ENCODE data around the gene GSN. TPM values are rescaled to one million over a fixed set of nuclear protein-coding genes. Genes with fewer than 3 reads are reported as not detected.

The GSN gene
- total and polyA plus RNA-seq, 4 donors, result 18.8 to 402 (median 51.6) TPM

DNA sequence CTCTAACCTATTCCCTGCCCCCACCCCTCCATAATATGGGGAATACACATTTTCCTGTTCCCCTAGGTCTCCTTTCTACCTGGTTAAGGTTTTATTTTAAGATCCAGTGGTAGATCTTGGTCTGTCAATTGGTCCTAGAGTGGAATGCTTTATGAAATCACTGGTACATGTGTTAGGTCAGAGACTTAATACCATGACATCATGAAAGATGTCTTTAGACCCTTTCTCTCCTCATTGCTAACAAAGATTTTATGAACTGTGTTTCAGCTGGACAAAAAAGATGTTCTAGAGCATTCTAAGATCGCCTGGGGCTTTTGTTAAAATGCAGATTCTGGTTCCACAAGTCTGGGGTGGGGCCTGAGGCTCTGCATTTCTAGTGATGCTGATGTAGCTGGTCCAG, 9.1 kb downstream of the GSN start:
- no peak overlapping the region for H3K4me3 ChIP-seq (ENCODE audit: low read depth in 1 of 3, low read length in 3 of 3)
- H3K27ac ChIP-seq (ENCODE audit: low read depth in 1 of 2, low read length in 2 of 2), result no peak overlapping the region
- 97% methylated on average over 1 of the region's 1 CpG for WGBS
- H3K9me3 ChIP-seq (ENCODE audit: control insufficient read depth in 4 of 4, low read length in 3 of 4), result no peaks in the 10 kb centered on the region
- H3K27me3 ChIP-seq (ENCODE audit: control insufficient read depth in 4 of 4, insufficient read depth in 4 of 4, low read length in 3 of 4), result no peaks in the 10 kb centered on the region
- H3K36me3 ChIP-seq (ENCODE audit: control insufficient read depth in 4 of 4, insufficient read depth in 3 of 4, low read depth in 1 of 4, low read length in 3 of 4), result no peaks in the 10 kb centered on the region
- DNase-seq (ENCODE audit: low spot score), result no peak
- TF ChIP-seq, protein P1, sequence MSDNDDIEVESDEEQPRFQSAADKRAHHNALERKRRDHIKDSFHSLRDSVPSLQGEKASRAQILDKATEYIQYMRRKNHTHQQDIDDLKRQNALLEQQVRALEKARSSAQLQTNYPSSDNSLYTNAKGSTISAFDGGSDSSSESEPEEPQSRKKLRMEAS (IDR thresholded peaks at IDR 0.05), result no peak
- TF ChIP-seq JUND (IDR thresholded peaks at IDR 0.05), result no peak
- TF ChIP-seq, protein P2, sequence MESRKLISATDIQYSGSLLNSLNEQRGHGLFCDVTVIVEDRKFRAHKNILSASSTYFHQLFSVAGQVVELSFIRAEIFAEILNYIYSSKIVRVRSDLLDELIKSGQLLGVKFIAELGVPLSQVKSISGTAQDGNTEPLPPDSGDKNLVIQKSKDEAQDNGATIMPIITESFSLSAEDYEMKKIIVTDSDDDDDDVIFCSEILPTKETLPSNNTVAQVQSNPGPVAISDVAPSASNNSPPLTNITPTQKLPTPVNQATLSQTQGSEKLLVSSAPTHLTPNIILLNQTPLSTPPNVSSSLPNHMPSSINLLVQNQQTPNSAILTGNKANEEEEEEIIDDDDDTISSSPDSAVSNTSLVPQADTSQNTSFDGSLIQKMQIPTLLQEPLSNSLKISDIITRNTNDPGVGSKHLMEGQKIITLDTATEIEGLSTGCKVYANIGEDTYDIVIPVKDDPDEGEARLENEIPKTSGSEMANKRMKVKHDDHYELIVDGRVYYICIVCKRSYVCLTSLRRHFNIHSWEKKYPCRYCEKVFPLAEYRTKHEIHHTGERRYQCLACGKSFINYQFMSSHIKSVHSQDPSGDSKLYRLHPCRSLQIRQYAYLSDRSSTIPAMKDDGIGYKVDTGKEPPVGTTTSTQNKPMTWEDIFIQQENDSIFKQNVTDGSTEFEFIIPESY (IDR thresholded peaks at IDR 0.05), result no peak
- TF ChIP-seq HNF4A (conservative IDR thresholded peaks at IDR 0.05), result no peak
- TF ChIP-seq TAF1 (conservative IDR thresholded peaks at IDR 0.05), result no peak
- TF ChIP-seq FOXA2 (IDR thresholded peaks at IDR 0.05), result no peak
- no peak for TF ChIP-seq EGR1 (IDR thresholded peaks at IDR 0.05; ENCODE audit: low read depth in 2 of 2)
- TF ChIP-seq SP1 (IDR thresholded peaks at IDR 0.05), result no peak
- TF ChIP-seq GABPA (IDR thresholded peaks at IDR 0.05 in 1 of 2, conservative IDR thresholded peaks at IDR 0.05 in 1 of 2), result no peak
- TF ChIP-seq, protein P3, sequence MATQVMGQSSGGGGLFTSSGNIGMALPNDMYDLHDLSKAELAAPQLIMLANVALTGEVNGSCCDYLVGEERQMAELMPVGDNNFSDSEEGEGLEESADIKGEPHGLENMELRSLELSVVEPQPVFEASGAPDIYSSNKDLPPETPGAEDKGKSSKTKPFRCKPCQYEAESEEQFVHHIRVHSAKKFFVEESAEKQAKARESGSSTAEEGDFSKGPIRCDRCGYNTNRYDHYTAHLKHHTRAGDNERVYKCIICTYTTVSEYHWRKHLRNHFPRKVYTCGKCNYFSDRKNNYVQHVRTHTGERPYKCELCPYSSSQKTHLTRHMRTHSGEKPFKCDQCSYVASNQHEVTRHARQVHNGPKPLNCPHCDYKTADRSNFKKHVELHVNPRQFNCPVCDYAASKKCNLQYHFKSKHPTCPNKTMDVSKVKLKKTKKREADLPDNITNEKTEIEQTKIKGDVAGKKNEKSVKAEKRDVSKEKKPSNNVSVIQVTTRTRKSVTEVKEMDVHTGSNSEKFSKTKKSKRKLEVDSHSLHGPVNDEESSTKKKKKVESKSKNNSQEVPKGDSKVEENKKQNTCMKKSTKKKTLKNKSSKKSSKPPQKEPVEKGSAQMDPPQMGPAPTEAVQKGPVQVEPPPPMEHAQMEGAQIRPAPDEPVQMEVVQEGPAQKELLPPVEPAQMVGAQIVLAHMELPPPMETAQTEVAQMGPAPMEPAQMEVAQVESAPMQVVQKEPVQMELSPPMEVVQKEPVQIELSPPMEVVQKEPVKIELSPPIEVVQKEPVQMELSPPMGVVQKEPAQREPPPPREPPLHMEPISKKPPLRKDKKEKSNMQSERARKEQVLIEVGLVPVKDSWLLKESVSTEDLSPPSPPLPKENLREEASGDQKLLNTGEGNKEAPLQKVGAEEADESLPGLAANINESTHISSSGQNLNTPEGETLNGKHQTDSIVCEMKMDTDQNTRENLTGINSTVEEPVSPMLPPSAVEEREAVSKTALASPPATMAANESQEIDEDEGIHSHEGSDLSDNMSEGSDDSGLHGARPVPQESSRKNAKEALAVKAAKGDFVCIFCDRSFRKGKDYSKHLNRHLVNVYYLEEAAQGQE (IDR thresholded peaks at IDR 0.05), result no peak
- no peak for TF ChIP-seq FOXA1 (IDR thresholded peaks at IDR 0.05)
- TF ChIP-seq RXRA (IDR thresholded peaks at IDR 0.05), result no peak
- TF ChIP-seq, protein P4, sequence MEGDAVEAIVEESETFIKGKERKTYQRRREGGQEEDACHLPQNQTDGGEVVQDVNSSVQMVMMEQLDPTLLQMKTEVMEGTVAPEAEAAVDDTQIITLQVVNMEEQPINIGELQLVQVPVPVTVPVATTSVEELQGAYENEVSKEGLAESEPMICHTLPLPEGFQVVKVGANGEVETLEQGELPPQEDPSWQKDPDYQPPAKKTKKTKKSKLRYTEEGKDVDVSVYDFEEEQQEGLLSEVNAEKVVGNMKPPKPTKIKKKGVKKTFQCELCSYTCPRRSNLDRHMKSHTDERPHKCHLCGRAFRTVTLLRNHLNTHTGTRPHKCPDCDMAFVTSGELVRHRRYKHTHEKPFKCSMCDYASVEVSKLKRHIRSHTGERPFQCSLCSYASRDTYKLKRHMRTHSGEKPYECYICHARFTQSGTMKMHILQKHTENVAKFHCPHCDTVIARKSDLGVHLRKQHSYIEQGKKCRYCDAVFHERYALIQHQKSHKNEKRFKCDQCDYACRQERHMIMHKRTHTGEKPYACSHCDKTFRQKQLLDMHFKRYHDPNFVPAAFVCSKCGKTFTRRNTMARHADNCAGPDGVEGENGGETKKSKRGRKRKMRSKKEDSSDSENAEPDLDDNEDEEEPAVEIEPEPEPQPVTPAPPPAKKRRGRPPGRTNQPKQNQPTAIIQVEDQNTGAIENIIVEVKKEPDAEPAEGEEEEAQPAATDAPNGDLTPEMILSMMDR (IDR thresholded peaks at IDR 0.05; ENCODE audit: low read depth, low read length, missing input control), result no peak
- TF ChIP-seq NR2F2 (IDR thresholded peaks at IDR 0.05), result no peak
- no peak for TF ChIP-seq HNF4G (IDR thresholded peaks at IDR 0.05)
- no peak for TF ChIP-seq YY1 (IDR thresholded peaks at IDR 0.05)
- TF ChIP-seq, protein P5, sequence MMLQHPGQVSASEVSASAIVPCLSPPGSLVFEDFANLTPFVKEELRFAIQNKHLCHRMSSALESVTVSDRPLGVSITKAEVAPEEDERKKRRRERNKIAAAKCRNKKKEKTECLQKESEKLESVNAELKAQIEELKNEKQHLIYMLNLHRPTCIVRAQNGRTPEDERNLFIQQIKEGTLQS (IDR thresholded peaks at IDR 0.05), result no peak
- peaks cover 4 to 13% (median 5%) of the 10 kb centered on the region in 4 donors for H3K4me1 ChIP-seq (ENCODE audit: control insufficient read depth in 4 of 4, insufficient read depth in 4 of 4, low read length in 3 of 4)
- H3K9ac ChIP-seq (ENCODE audit: low read depth in 1 of 2, low read length in 2 of 2), result no peak overlapping the region
